Measurements from ENCODE around the gene FLAD1.
A peak's percentile ranks its signal among the peaks of the same experiment; 100 is the strongest.

The FLAD1 gene

DNA sequence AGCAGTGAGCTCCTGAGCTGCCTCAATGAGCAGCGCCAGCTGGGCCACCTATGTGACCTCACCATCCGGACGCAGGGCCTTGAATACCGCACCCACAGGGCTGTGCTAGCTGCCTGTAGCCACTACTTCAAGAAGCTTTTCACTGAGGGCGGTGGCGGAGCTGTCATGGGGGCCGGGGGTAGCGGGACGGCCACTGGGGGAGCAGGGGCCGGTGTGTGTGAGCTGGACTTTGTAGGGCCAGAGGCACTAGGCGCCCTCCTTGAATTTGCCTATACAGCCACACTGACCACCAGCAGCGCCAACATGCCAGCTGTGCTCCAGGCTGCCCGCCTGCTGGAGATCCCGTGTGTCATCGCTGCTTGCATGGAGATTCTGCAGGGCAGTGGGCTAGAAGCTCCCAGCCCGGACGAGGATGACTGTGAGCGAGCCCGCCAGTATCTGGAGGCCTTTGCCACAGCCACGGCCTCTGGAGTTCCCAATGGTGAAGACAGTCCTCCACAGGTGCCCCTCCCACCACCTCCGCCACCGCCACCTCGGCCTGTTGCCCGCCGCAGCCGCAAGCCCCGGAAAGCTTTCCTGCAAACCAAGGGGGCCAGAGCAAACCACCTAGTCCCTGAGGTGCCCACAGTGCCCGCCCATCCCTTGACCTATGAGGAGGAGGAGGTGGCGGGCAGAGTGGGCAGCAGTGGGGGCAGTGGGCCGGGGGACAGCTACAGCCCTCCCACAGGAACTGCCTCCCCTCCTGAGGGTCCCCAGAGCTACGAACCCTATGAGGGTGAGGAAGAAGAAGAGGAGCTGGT, 31.8 kb downstream of the FLAD1 start:
- H3K27me3 ChIP-seq (ENCODE audit: insufficient read depth, low read length, poor library complexity, severe bottlenecking): no peaks in the 10 kb centered on the region
- H3K9ac ChIP-seq (ENCODE audit: low read depth, low read length, poor library complexity, severe bottlenecking): peak overlapping the region; percentile 22
- H4K20me1 ChIP-seq (ENCODE audit: insufficient read depth, low read length, poor library complexity, severe bottlenecking): no peaks in the 10 kb centered on the region
- TF ChIP-seq, protein P1, sequence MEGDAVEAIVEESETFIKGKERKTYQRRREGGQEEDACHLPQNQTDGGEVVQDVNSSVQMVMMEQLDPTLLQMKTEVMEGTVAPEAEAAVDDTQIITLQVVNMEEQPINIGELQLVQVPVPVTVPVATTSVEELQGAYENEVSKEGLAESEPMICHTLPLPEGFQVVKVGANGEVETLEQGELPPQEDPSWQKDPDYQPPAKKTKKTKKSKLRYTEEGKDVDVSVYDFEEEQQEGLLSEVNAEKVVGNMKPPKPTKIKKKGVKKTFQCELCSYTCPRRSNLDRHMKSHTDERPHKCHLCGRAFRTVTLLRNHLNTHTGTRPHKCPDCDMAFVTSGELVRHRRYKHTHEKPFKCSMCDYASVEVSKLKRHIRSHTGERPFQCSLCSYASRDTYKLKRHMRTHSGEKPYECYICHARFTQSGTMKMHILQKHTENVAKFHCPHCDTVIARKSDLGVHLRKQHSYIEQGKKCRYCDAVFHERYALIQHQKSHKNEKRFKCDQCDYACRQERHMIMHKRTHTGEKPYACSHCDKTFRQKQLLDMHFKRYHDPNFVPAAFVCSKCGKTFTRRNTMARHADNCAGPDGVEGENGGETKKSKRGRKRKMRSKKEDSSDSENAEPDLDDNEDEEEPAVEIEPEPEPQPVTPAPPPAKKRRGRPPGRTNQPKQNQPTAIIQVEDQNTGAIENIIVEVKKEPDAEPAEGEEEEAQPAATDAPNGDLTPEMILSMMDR (conservative IDR thresholded peaks at IDR 0.05; ENCODE audit: low read length): no peak
- TF ChIP-seq EZH2phosphoT487 (IDR thresholded peaks at IDR 0.05; ENCODE audit: borderline replicate concordance): no peak
- no peak overlapping the region for H3K4me2 ChIP-seq (ENCODE audit: low read depth, low read length, poor library complexity, severe bottlenecking)
- H3K4me1 ChIP-seq (ENCODE audit: insufficient read depth, low read length, poor library complexity, severe bottlenecking): peaks cover 45% of the 10 kb centered on the region
- no peaks in the 10 kb centered on the region for H3K9me3 ChIP-seq (ENCODE audit: insufficient read depth, low read depth, low read length)
- no peaks in the 10 kb centered on the region for H3K9me2 ChIP-seq (replicated peaks; ENCODE audit: low read depth, low read length)
- H3F3A ChIP-seq (ENCODE audit: low read depth): no peaks in the 10 kb centered on the region
- no peak overlapping the region for H3K4me3 ChIP-seq (ENCODE audit: low read length, poor library complexity, severe bottlenecking)
- H2AFZ ChIP-seq (ENCODE audit: low read length): no peak overlapping the region
- no peaks in the 10 kb centered on the region for H3K36me3 ChIP-seq (ENCODE audit: insufficient read depth, low read length)
- no peaks in the 10 kb centered on the region for H3K79me2 ChIP-seq (ENCODE audit: insufficient read depth, low read length)

DNA sequence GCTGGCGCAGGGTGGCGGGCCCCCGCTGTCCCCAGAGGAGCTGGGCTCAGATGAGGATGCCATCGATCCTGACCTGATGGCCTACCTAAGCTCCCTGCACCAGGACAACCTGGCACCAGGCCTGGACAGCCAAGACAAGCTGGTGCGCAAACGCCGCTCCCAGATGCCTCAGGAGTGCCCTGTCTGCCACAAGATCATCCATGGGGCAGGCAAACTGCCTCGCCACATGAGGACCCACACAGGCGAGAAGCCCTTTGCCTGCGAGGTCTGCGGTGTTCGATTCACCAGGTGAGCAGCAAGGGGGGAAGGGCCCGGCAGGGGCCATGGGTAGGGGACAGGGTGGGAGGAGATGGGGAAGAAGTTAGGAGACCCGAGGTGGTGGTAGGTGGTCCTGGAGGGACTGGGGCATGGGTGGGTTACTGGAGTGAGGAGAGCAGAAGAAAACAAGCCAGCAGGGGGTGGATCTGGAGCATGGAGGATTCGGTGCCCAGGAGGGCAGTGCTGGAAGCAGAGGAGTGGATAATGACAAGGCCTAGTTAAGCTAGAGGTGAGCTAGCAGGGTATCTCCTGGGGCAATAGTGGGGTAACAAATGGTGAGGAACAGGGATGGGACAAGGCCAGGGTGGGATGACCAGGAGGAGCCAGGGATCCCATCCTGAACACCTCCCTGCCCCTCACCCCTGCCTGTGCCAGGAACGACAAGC, 32.5 kb downstream of the FLAD1 start:
- H4K20me1 ChIP-seq (ENCODE audit: insufficient read depth, low read length, poor library complexity, severe bottlenecking): no peaks in the 10 kb centered on the region
- H3K9me3 ChIP-seq (ENCODE audit: insufficient read depth, low read depth, low read length): no peaks in the 10 kb centered on the region
- no peaks in the 10 kb centered on the region for H3K27me3 ChIP-seq (ENCODE audit: insufficient read depth, low read length, poor library complexity, severe bottlenecking)
- H3K4me2 ChIP-seq (ENCODE audit: low read depth, low read length, poor library complexity, severe bottlenecking): no peak overlapping the region
- H3K4me1 ChIP-seq (ENCODE audit: insufficient read depth, low read length, poor library complexity, severe bottlenecking): peaks cover 37% of the 10 kb centered on the region
- no peaks in the 10 kb centered on the region for H3K36me3 ChIP-seq (ENCODE audit: insufficient read depth, low read length)
- no peaks in the 10 kb centered on the region for H3F3A ChIP-seq (ENCODE audit: low read depth)
- no peak overlapping the region for H3K4me3 ChIP-seq (ENCODE audit: low read length, poor library complexity, severe bottlenecking)
- H3K79me2 ChIP-seq (ENCODE audit: insufficient read depth, low read length): no peaks in the 10 kb centered on the region
- TF ChIP-seq EZH2phosphoT487 (IDR thresholded peaks at IDR 0.05; ENCODE audit: borderline replicate concordance): no peak
- TF ChIP-seq, protein P1 (conservative IDR thresholded peaks at IDR 0.05; ENCODE audit: low read length): no peak
- H3K9me2 ChIP-seq (replicated peaks; ENCODE audit: low read depth, low read length): no peaks in the 10 kb centered on the region
- no peak overlapping the region for H2AFZ ChIP-seq (ENCODE audit: low read length)
- no peak overlapping the region for H3K9ac ChIP-seq (ENCODE audit: low read depth, low read length, poor library complexity, severe bottlenecking)

DNA sequence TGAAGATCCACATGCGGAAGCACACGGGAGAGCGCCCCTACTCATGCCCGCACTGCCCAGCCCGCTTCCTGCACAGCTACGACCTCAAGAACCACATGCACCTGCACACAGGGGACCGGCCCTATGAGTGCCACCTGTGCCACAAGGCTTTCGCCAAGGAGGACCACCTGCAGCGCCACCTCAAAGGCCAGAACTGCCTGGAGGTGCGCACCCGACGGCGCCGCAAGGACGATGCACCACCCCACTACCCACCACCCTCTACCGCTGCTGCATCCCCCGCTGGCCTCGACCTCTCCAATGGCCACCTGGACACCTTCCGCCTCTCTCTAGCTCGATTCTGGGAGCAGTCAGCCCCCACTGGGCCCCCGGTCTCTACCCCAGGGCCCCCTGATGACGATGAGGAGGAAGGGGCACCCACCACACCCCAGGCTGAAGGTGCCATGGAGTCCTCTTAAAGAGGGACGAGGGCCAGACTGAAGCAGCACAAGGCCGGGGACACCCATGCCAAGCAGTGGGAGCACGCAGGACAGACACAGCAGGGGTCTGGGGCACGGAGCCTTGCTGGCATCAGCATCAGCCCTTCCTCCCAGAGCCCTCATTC, 33.2 kb downstream of the FLAD1 start:
- Histone ChIP-seq H3K4me2 (ENCODE audit: low read depth, low read length, poor library complexity, severe bottlenecking) (no peak overlapping the region), H3K9me3 (ENCODE audit: insufficient read depth, low read depth, low read length) (no peaks in the 10 kb centered on the region), H4K20me1 (ENCODE audit: insufficient read depth, low read length, poor library complexity, severe bottlenecking) (no peaks in the 10 kb centered on the region), H3K79me2 (ENCODE audit: insufficient read depth, low read length) (no peaks in the 10 kb centered on the region), H2AFZ (ENCODE audit: low read length) (no peak overlapping the region), H3F3A (ENCODE audit: low read depth) (no peaks in the 10 kb centered on the region), H3K4me1 (ENCODE audit: insufficient read depth, low read length, poor library complexity, severe bottlenecking) (peaks cover 34% of the 10 kb centered on the region), H3K9ac (ENCODE audit: low read depth, low read length, poor library complexity, severe bottlenecking) (no peak overlapping the region), H3K4me3 (ENCODE audit: low read length, poor library complexity, severe bottlenecking) (no peak overlapping the region), H3K36me3 (ENCODE audit: insufficient read depth, low read length) (no peaks in the 10 kb centered on the region), H3K27me3 (ENCODE audit: insufficient read depth, low read length, poor library complexity, severe bottlenecking) (no peaks in the 10 kb centered on the region), H3K9me2 (replicated peaks; ENCODE audit: low read depth, low read length) (no peaks in the 10 kb centered on the region)
- TF ChIP-seq EZH2phosphoT487 (IDR thresholded peaks at IDR 0.05; ENCODE audit: borderline replicate concordance): no peak
- TF ChIP-seq, protein P1 (conservative IDR thresholded peaks at IDR 0.05; ENCODE audit: low read length): no peak
